HepG2 (cell line): ENCODE results near the gene STX5. TPM values are rescaled to one million over a fixed set of nuclear protein-coding genes. Genes with fewer than 3 reads are reported as not detected.
A peak's percentile ranks its signal among the peaks of the same experiment; 100 is the strongest.

ENCODE experiments used
- CC2D1A ChIP-seq: sonication (generic); formaldehyde crosslinking; IDR thresholded peaks from 2 replicates; pipeline ENCODE4 v1.8.1; 2023; ENCODE audit warnings: mild to moderate bottlenecking, missing genetic modification reagents
- CCAR2 ChIP-seq: fragments of 200-400 bp; formaldehyde crosslinking; optimal IDR thresholded peaks from 2 replicates; pipeline ENCODE3; 2018; ENCODE audit warnings: low read depth, mild to moderate bottlenecking, low read length, moderate library complexity
- GABPA ChIP-seq, 2 experiments: IDR thresholded peaks; 2 replicates each; pipeline ENCODE4 v1.6.1; 2011 to 2016; ENCODE audit warnings: low read depth in 2 of 2, low read length in 1 of 2, missing biosample characterization in 1 of 2, missing genetic modification characterization in 1 of 2
- HDAC6 ChIP-seq: fragments of 200-600 bp; sonication (generic); IDR thresholded peaks from 2 replicates; pipeline ENCODE4 v1.7.0; 2017; ENCODE audit warnings: mild to moderate bottlenecking, antibody characterized with exemption, low read length, low read depth
- HHEX ChIP-seq: IDR thresholded peaks from 2 replicates; pipeline ENCODE4 v1.6.1; 2016; ENCODE audit warnings: control low read depth
- HMGXB4 ChIP-seq, 2 experiments: sonication (generic) in 1 of 2; formaldehyde crosslinking in 1 of 2; IDR thresholded peaks; 2 replicates each; pipeline versions ENCODE4 v1.4.0 to v1.6.1; 2018 to 2020; ENCODE audit warnings: missing genetic modification reagents in 2 of 2, borderline replicate concordance in 1 of 2, low read depth in 1 of 2, mild to moderate bottlenecking in 1 of 2, missing biosample characterization in 1 of 2
- HNRNPL ChIP-seq: fragments of 200-400 bp; formaldehyde crosslinking; IDR thresholded peaks from 2 replicates; pipeline ENCODE4 v1.6.1; 2017; ENCODE audit warnings: mild to moderate bottlenecking, low read depth, low read length
- HNRNPUL1 ChIP-seq: fragments of 200-400 bp; formaldehyde crosslinking; IDR thresholded peaks from 2 replicates; pipeline ENCODE4 v1.6.1; 2017; ENCODE audit warnings: low read depth, mild to moderate bottlenecking, low read length, moderate library complexity
- JARID2 ChIP-seq: sonication (generic); formaldehyde crosslinking; IDR thresholded peaks from 2 replicates; pipeline ENCODE4 v1.8.1; 2023; ENCODE audit warnings: missing genetic modification reagents, inconsistent platforms; ENCODE audit not compliant: insufficient replicate concordance
- PLRG1 ChIP-seq: fragments of 450-650 bp; conservative IDR thresholded peaks from 2 replicates; pipeline ENCODE4 v1.6.1; 2016
- PRMT3 ChIP-seq: sonication (generic); formaldehyde crosslinking; IDR thresholded peaks from 2 replicates; pipeline ENCODE4 v1.8.1; 2022; ENCODE audit warnings: low read depth, mild to moderate bottlenecking, moderate library complexity, missing genetic modification reagents, borderline replicate concordance
- RAD21 ChIP-seq: fragments of 450-650 bp; formaldehyde crosslinking; IDR thresholded peaks from 2 replicates; pipeline ENCODE4 v1.5.0; 2020; ENCODE audit warnings: mild to moderate bottlenecking
- RBAK ChIP-seq: sonication (generic); formaldehyde crosslinking; IDR thresholded peaks from 2 replicates; pipeline ENCODE4 v1.5.1; 2020; ENCODE audit warnings: mild to moderate bottlenecking, missing genetic modification reagents
- RFXAP ChIP-seq: sonication (generic); formaldehyde crosslinking; IDR thresholded peaks from 2 replicates; pipeline ENCODE4 v1.4.0; 2020; ENCODE audit warnings: missing genetic modification reagents, borderline replicate concordance
- SOX13 ChIP-seq, 3 experiments: fragments of 450-650 bp in 1 of 3; sonication (generic) in 1 of 3; formaldehyde crosslinking in 1 of 3; IDR thresholded peaks in 2 of 3; conservative IDR thresholded peaks in 1 of 3; 2 replicates each; pipeline versions ENCODE4 v1.5.0 to v1.6.1; 2016 to 2020; ENCODE audit warnings: antibody characterized with exemption in 1 of 3, mild to moderate bottlenecking in 1 of 3, missing compliant biosample characterization in 1 of 3, missing genetic modification reagents in 1 of 3, moderate library complexity in 1 of 3
- TARDBP ChIP-seq: sonication (generic); formaldehyde crosslinking; IDR thresholded peaks from 2 replicates; pipeline ENCODE4 v1.8.0; 2022; ENCODE audit warnings: mild to moderate bottlenecking, missing genetic modification reagents
- TEAD3 ChIP-seq: optimal IDR thresholded peaks from 2 replicates; pipeline ENCODE3; 2016; ENCODE audit warnings: borderline replicate concordance
- ZFX ChIP-seq: sonication (generic); formaldehyde crosslinking; IDR thresholded peaks from 2 replicates; pipeline ENCODE4 v1.4.0; 2020; ENCODE audit warnings: mild to moderate bottlenecking, low read depth, missing genetic modification reagents, moderate library complexity
- ZNF136 ChIP-seq: sonication (generic); formaldehyde crosslinking; IDR thresholded peaks from 2 replicates; pipeline ENCODE4 v1.8.1; 2022; ENCODE audit warnings: low read depth, mild to moderate bottlenecking, moderate library complexity, missing genetic modification reagents
- ZNF670 ChIP-seq: sonication (generic); formaldehyde crosslinking; IDR thresholded peaks from 2 replicates; pipeline ENCODE4 v1.8.0; 2022; ENCODE audit warnings: mild to moderate bottlenecking, missing genetic modification reagents, borderline replicate concordance
- ZNF768 ChIP-seq: sonication (generic); formaldehyde crosslinking; IDR thresholded peaks from 2 replicates; pipeline ENCODE4 v1.4.0; 2020; ENCODE audit warnings: missing genetic modification reagents
- ZNF841 ChIP-seq: sonication (generic); formaldehyde crosslinking; IDR thresholded peaks from 2 replicates; pipeline ENCODE4 v1.8.1; 2023; ENCODE audit warnings: missing genetic modification reagents, borderline replicate concordance
- polyA plus RNA-seq, 8 experiments: library from polyadenylated mRNA; depleted of rRNA in 3 of 8; stranded (reverse) in 7 of 8; unstranded in 1 of 8; fragments of >200 nt; fragmentation: Illumina TruSeq in 4 of 8; extraction: Trizol in 4 of 8; gene quantifications; 2 replicates each; pipeline versions ENCODE4 v1.2.1 to v1.2.3, GENCODE V29; 2011 to 2016; ENCODE audit warnings: low read depth in 4 of 8, missing spikeins in 1 of 8, mixed read lengths in 1 of 8; ENCODE audit not compliant: insufficient read depth in 1 of 8
- total RNA-seq, 5 experiments: library from RNA; depleted of rRNA; stranded (reverse); fragments of >200 nt; fragmentation: Illumina TruSeq; extraction: Trizol; gene quantifications; 2 replicates each; pipeline ENCODE4 v1.2.3, GENCODE V29; 2016; ENCODE audit warnings: low read depth in 1 of 5
- TF ChIP-seq, protein P1 (sequence below): fragments of 450-650 bp; IDR thresholded peaks from 2 replicates; pipeline ENCODE4 v1.6.1; 2016
- TF ChIP-seq, protein P2 (sequence below): sonication (generic); formaldehyde crosslinking; IDR thresholded peaks from 2 replicates; pipeline ENCODE4 v1.5.0; 2020; ENCODE audit warnings: mild to moderate bottlenecking, missing genetic modification reagents, moderate library complexity

STX5 gene
- total and polyA plus RNA-seq, 2 of the 13 experiments (the other 11 are each of a cell fraction or from before 2014, with no cell fraction given), result 26.9 to 30.0 TPM

DNA sequence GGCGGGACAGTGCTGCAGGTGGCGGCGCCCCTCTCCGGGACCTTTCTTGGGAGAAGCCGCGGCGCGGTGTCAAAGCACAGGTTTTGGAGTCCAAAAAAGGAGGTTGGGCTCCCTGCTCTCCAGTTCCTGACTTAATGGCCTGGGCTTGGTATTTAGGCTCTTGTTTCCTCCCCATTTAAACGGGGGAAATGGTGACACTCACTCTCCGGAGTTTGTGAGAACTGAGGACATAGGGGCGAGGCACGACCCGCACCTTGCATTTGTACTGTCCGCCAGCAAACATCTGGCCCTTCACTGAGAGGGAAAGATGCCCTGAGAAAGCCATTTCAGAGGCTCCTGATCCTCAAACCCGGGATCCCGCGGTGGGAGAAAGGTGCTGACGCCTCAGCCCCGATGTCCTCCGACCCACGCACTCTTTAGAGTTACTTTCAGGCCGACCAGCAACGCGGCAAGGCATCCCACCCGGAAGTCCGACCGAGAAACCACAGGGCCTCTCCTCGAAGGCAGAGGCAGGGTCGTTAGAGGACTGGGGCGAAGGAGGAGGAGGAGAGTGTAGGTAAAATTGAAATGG is 10.4 kb upstream of the STX5 start (continued):
- no peak for TF ChIP-seq PRMT3 (CRISPR knock-in tag)
- TF ChIP-seq ZNF768, result no peak
- no peak for TF ChIP-seq RFXAP (CRISPR knock-in tag)
- no peak for TF ChIP-seq TARDBP (CRISPR knock-in tag)
- TF ChIP-seq HDAC6, result no peak
- no peak for TF ChIP-seq CC2D1A (CRISPR knock-in tag)
- no peak for TF ChIP-seq HMGXB4 (CRISPR knock-in tag; IDR thresholded peaks at IDR 0.05; ENCODE audit: borderline replicate concordance in 1 of 2, low read depth in 1 of 2)
- no peak for TF ChIP-seq ZNF136 (CRISPR knock-in tag)
- TF ChIP-seq RAD21 (CRISPR knock-in tag), result no peak
- TF ChIP-seq RBAK (CRISPR knock-in tag), result no peak
- no peak for TF ChIP-seq ZNF841 (CRISPR knock-in tag)
- no peak for TF ChIP-seq HHEX (CRISPR knock-in tag)
- TF ChIP-seq HNRNPUL1, result no peak
- TF ChIP-seq, protein P1, sequence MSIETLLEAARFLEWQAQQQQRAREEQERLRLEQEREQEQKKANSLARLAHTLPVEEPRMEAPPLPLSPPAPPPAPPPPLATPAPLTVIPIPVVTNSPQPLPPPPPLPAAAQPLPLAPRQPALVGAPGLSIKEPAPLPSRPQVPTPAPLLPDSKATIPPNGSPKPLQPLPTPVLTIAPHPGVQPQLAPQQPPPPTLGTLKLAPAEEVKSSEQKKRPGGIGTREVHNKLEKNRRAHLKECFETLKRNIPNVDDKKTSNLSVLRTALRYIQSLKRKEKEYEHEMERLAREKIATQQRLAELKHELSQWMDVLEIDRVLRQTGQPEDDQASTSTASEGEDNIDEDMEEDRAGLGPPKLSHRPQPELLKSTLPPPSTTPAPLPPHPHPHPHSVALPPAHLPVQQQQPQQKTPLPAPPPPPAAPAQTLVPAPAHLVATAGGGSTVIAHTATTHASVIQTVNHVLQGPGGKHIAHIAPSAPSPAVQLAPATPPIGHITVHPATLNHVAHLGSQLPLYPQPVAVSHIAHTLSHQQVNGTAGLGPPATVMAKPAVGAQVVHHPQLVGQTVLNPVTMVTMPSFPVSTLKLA, result no peak
- no peak for TF ChIP-seq HNRNPL
- peak; percentile 66 for TF ChIP-seq ZFX (CRISPR knock-in tag)
- no peak for TF ChIP-seq TEAD3
- TF ChIP-seq GABPA (IDR thresholded peaks at IDR 0.05; ENCODE audit: low read depth, low read length), result no peak
- peak; percentile 14; the same call in 1 of the 2 replicates for TF ChIP-seq GABPA (CRISPR knock-in tag; IDR thresholded peaks at IDR 0.05; ENCODE audit: low read depth)
- TF ChIP-seq JARID2, result no peak
- TF ChIP-seq, protein P2, sequence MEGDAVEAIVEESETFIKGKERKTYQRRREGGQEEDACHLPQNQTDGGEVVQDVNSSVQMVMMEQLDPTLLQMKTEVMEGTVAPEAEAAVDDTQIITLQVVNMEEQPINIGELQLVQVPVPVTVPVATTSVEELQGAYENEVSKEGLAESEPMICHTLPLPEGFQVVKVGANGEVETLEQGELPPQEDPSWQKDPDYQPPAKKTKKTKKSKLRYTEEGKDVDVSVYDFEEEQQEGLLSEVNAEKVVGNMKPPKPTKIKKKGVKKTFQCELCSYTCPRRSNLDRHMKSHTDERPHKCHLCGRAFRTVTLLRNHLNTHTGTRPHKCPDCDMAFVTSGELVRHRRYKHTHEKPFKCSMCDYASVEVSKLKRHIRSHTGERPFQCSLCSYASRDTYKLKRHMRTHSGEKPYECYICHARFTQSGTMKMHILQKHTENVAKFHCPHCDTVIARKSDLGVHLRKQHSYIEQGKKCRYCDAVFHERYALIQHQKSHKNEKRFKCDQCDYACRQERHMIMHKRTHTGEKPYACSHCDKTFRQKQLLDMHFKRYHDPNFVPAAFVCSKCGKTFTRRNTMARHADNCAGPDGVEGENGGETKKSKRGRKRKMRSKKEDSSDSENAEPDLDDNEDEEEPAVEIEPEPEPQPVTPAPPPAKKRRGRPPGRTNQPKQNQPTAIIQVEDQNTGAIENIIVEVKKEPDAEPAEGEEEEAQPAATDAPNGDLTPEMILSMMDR (CRISPR knock-in tag), result no peak
- peak; percentile 81; the same call in 1 of the 2 replicates for TF ChIP-seq ZNF670 (CRISPR knock-in tag)
- no peak for TF ChIP-seq SOX13 (IDR thresholded peaks at IDR 0.05)
- TF ChIP-seq SOX13 (CRISPR knock-in tag; conservative IDR thresholded peaks at IDR 0.05 in 1 of 2, IDR thresholded peaks at IDR 0.05 in 1 of 2), result no peak
- TF ChIP-seq CCAR2, result no peak
- TF ChIP-seq PLRG1, result no peak
